ENCODE results near the gene C1orf232.

Gene C1orf232

DNA sequence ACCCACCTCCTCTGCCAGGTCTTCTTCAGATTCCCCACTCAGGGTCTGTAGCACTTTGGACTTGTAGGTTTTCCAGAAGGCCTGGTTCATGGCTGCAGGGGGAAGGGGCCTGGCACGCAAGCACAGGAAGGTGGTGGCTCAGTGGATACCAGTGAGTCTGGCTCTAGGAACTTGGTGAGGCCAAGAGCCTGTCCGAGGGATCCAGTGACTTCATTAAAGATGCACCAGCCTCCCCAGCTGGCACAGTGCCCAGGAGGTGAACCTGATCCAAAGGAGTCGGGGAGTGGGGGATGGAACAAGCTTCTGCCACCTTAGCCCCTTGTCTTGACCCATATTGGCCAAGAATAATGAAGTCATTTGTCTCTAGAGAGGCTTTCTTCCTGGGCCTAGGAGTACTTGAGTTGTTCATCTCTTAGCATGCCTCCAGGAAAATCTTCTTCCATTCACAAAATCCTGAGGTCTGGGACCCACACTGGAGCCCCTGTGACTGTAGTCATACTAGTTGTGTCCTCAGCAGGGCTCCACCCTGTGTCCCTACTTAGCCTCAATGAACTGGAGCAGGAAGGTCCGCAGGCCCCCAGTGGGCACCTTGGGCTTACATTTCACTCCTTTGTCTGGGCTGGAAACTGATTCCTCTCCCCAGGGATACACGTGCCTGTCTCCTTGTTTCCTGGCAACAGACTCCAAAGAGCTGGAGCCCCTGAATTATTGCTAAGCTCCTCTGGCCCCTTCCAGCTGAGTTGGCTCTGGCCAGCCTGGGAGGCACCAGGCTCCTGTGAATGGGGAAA, at the start of gene C1orf232 (continued):
- TF ChIP-seq, protein P1, sequence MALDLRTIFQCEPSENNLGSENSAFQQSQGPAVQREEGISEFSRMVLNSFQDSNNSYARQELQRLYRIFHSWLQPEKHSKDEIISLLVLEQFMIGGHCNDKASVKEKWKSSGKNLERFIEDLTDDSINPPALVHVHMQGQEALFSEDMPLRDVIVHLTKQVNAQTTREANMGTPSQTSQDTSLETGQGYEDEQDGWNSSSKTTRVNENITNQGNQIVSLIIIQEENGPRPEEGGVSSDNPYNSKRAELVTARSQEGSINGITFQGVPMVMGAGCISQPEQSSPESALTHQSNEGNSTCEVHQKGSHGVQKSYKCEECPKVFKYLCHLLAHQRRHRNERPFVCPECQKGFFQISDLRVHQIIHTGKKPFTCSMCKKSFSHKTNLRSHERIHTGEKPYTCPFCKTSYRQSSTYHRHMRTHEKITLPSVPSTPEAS (tag by site-specific recombination; IDR thresholded peaks at IDR 0.05) = no peak
- TF ChIP-seq ZFP69B (tag by site-specific recombination; IDR thresholded peaks at IDR 0.05) = no peak
- peak; percentile 58 for TF ChIP-seq ZNF335 (tag by site-specific recombination; conservative IDR thresholded peaks at IDR 0.05)
- no peak for TF ChIP-seq SP2 (tag by site-specific recombination; IDR thresholded peaks at IDR 0.05)
- TF ChIP-seq, protein P2, sequence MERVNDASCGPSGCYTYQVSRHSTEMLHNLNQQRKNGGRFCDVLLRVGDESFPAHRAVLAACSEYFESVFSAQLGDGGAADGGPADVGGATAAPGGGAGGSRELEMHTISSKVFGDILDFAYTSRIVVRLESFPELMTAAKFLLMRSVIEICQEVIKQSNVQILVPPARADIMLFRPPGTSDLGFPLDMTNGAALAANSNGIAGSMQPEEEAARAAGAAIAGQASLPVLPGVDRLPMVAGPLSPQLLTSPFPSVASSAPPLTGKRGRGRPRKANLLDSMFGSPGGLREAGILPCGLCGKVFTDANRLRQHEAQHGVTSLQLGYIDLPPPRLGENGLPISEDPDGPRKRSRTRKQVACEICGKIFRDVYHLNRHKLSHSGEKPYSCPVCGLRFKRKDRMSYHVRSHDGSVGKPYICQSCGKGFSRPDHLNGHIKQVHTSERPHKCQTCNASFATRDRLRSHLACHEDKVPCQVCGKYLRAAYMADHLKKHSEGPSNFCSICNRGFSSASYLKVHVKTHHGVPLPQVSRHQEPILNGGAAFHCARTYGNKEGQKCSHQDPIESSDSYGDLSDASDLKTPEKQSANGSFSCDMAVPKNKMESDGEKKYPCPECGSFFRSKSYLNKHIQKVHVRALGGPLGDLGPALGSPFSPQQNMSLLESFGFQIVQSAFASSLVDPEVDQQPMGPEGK (tag by site-specific recombination; IDR thresholded peaks at IDR 0.05) = peak; percentile 46
- TF ChIP-seq MZF1 (tag by site-specific recombination; IDR thresholded peaks at IDR 0.05; ENCODE audit: borderline replicate concordance) = no peak
- TF ChIP-seq ZNF214 (tag by site-specific recombination; IDR thresholded peaks at IDR 0.05; ENCODE audit: borderline replicate concordance) = no peak
- TF ChIP-seq ZFP41 (tag by site-specific recombination; IDR thresholded peaks at IDR 0.05; ENCODE audit: borderline replicate concordance) = no peak
- no peak for TF ChIP-seq ZNF707 (tag by site-specific recombination; IDR thresholded peaks at IDR 0.05)
- no peak for TF ChIP-seq KLF16 (tag by site-specific recombination; IDR thresholded peaks at IDR 0.05)
- TF ChIP-seq, protein P3, sequence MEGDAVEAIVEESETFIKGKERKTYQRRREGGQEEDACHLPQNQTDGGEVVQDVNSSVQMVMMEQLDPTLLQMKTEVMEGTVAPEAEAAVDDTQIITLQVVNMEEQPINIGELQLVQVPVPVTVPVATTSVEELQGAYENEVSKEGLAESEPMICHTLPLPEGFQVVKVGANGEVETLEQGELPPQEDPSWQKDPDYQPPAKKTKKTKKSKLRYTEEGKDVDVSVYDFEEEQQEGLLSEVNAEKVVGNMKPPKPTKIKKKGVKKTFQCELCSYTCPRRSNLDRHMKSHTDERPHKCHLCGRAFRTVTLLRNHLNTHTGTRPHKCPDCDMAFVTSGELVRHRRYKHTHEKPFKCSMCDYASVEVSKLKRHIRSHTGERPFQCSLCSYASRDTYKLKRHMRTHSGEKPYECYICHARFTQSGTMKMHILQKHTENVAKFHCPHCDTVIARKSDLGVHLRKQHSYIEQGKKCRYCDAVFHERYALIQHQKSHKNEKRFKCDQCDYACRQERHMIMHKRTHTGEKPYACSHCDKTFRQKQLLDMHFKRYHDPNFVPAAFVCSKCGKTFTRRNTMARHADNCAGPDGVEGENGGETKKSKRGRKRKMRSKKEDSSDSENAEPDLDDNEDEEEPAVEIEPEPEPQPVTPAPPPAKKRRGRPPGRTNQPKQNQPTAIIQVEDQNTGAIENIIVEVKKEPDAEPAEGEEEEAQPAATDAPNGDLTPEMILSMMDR (tag by site-specific recombination; IDR thresholded peaks at IDR 0.05) = 0 out of 2 replicates have a peak, but pooled peaks have one; percentile 29
- TF ChIP-seq ZNF114 (tag by site-specific recombination; IDR thresholded peaks at IDR 0.05) = no peak
- no peak for TF ChIP-seq ZNF677 (tag by site-specific recombination; IDR thresholded peaks at IDR 0.05)
- TF ChIP-seq, protein P4, sequence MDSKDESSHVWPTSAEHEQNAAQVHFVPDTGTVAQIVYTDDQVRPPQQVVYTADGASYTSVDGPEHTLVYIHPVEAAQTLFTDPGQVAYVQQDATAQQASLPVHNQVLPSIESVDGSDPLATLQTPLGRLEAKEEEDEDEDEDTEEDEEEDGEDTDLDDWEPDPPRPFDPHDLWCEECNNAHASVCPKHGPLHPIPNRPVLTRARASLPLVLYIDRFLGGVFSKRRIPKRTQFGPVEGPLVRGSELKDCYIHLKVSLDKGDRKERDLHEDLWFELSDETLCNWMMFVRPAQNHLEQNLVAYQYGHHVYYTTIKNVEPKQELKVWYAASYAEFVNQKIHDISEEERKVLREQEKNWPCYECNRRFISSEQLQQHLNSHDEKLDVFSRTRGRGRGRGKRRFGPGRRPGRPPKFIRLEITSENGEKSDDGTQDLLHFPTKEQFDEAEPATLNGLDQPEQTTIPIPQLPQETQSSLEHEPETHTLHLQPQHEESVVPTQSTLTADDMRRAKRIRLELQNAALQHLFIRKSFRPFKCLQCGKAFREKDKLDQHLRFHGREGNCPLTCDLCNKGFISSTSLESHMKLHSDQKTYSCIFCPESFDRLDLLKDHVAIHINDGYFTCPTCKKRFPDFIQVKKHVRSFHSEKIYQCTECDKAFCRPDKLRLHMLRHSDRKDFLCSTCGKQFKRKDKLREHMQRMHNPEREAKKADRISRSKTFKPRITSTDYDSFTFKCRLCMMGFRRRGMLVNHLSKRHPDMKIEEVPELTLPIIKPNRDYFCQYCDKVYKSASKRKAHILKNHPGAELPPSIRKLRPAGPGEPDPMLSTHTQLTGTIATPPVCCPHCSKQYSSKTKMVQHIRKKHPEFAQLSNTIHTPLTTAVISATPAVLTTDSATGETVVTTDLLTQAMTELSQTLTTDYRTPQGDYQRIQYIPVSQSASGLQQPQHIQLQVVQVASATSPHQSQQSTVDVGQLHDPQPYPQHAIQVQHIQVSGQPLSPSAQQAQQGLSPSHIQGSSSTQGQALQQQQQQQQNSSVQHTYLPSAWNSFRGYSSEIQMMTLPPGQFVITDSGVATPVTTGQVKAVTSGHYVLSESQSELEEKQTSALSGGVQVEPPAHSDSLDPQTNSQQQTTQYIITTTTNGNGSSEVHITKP (tag by site-specific recombination; IDR thresholded peaks at IDR 0.05) = peak; percentile 97
- no peak for TF ChIP-seq ZNF202 (tag by site-specific recombination; IDR thresholded peaks at IDR 0.05; ENCODE audit: borderline replicate concordance)
- TF ChIP-seq BCL11A (tag by site-specific recombination; IDR thresholded peaks at IDR 0.05; ENCODE audit: low read depth) = no peak
- TF ChIP-seq ZNF664 (tag by site-specific recombination; IDR thresholded peaks at IDR 0.05) = no peak
- TF ChIP-seq YY2 (tag by site-specific recombination; IDR thresholded peaks at IDR 0.05) = no peak
- TF ChIP-seq ZNF629 (tag by site-specific recombination; IDR thresholded peaks at IDR 0.05) = 0 out of 2 replicates have a peak, but pooled peaks have one; percentile 12
- TF ChIP-seq WT1 (tag by site-specific recombination; IDR thresholded peaks at IDR 0.05) = no peak
- peak; percentile 35 for TF ChIP-seq ZBTB8A (tag by site-specific recombination; IDR thresholded peaks at IDR 0.05)
- TF ChIP-seq, protein P5, sequence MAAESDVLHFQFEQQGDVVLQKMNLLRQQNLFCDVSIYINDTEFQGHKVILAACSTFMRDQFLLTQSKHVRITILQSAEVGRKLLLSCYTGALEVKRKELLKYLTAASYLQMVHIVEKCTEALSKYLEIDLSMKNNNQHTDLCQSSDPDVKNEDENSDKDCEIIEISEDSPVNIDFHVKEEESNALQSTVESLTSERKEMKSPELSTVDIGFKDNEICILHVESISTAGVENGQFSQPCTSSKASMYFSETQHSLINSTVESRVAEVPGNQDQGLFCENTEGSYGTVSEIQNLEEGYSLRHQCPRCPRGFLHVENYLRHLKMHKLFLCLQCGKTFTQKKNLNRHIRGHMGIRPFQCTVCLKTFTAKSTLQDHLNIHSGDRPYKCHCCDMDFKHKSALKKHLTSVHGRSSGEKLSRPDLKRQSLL (tag by site-specific recombination; IDR thresholded peaks at IDR 0.05) = 0 out of 2 replicates have a peak, but pooled peaks have one; percentile 44
- no peak for TF ChIP-seq TCF7L2 (IDR thresholded peaks at IDR 0.05; ENCODE audit: borderline replicate concordance, low read depth, low read length)
- no peak for TF ChIP-seq ZNF76 (tag by site-specific recombination; IDR thresholded peaks at IDR 0.05; ENCODE audit: borderline replicate concordance, low read depth)
- TF ChIP-seq ZNF791 (tag by site-specific recombination; IDR thresholded peaks at IDR 0.05) = no peak
- TF ChIP-seq, protein P6, sequence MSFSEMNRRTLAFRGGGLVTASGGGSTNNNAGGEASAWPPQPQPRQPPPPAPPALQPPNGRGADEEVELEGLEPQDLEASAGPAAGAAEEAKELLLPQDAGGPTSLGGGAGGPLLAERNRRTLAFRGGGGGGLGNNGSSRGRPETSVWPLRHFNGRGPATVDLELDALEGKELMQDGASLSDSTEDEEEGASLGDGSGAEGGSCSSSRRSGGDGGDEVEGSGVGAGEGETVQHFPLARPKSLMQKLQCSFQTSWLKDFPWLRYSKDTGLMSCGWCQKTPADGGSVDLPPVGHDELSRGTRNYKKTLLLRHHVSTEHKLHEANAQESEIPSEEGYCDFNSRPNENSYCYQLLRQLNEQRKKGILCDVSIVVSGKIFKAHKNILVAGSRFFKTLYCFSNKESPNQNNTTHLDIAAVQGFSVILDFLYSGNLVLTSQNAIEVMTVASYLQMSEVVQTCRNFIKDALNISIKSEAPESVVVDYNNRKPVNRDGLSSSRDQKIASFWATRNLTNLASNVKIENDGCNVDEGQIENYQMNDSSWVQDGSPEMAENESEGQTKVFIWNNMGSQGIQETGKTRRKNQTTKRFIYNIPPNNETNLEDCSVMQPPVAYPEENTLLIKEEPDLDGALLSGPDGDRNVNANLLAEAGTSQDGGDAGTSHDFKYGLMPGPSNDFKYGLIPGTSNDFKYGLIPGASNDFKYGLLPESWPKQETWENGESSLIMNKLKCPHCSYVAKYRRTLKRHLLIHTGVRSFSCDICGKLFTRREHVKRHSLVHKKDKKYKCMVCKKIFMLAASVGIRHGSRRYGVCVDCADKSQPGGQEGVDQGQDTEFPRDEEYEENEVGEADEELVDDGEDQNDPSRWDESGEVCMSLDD (tag by site-specific recombination; IDR thresholded peaks at IDR 0.05) = no peak

Measured in HEK293 (cell line).